Hepatocyte (in vitro differentiated cells): ENCODE data around the gene ATAD5.
"Not testable (repeated sequence)": the region's sequence is repeated elsewhere in the genome, so short reads cannot be mapped to it uniquely, and the experiment has no call there.

ENCODE experiments used
- CTCF ChIP-seq: fragments of 200-600 bp; sonication (generic); IDR thresholded peaks from 2 replicates; pipeline ENCODE4 v1.5.1; 2016; ENCODE audit warnings: antibody characterized with exemption, mild to moderate bottlenecking; ENCODE audit not compliant: poor library complexity
- EZH2 ChIP-seq: fragments of 200-600 bp; sonication (generic); IDR thresholded peaks from 2 replicates; pipeline ENCODE4 v1.6.1; 2016; ENCODE audit warnings: antibody characterized with exemption, mild to moderate bottlenecking, borderline replicate concordance
- EZH2phosphoT487 ChIP-seq: fragments of 200-600 bp; sonication (generic); IDR thresholded peaks from one replicate; pipeline ENCODE4 v1.6.1; 2018; ENCODE audit warnings: antibody characterized with exemption, mild to moderate bottlenecking, low read depth, moderate library complexity; ENCODE audit not compliant: unreplicated experiment, severe bottlenecking

GRCh38 chr17:30931582-30931981, 99.8 kb downstream of the ATAD5 start:
- not testable (repeated sequence) for TF ChIP-seq CTCF, EZH2, EZH2phosphoT487
